ENCODE data around the gene MACROD2. TPM values are rescaled to one million over a fixed set of nuclear protein-coding genes. Genes with fewer than 3 reads are reported as not detected.

Gene MACROD2
- total RNA-seq, 1 donor from 2014 or later, result 2.5 TPM

- Mint-ChIP-seq H3K27me3 (ENCODE audit: unreplicated experiment) (peaks cover 2% of the 10 kb centered on the region), H3K9me3 (ENCODE audit: unreplicated experiment) (peaks cover 4% of the 10 kb centered on the region), H3K4me1 (ENCODE audit: unreplicated experiment) (peaks cover 2% of the 10 kb centered on the region), H3K36me3 (ENCODE audit: unreplicated experiment) (no peaks in the 10 kb centered on the region), H3K4me3 (ENCODE audit: unreplicated experiment) (no peak overlapping the region), H3K27ac (ENCODE audit: unreplicated experiment) (no peak overlapping the region)
- TF ChIP-seq CTCF (IDR thresholded peaks at IDR 0.05), result no peak
- no peak for DNase-seq (ENCODE audit: extremely low spot score, unreplicated experiment)
Observed at GRCh38 chr20:14963262-14963663, 967.9 kb downstream of the MACROD2 start.

- H3K27ac Mint-ChIP-seq (ENCODE audit: unreplicated experiment), result no peak overlapping the region
- no peaks in the 10 kb centered on the region for H3K36me3 Mint-ChIP-seq (ENCODE audit: unreplicated experiment)
- H3K27me3 Mint-ChIP-seq (ENCODE audit: unreplicated experiment), result no peaks in the 10 kb centered on the region
- peaks cover under 1% of the 10 kb centered on the region for H3K9me3 Mint-ChIP-seq (ENCODE audit: unreplicated experiment)
- no peak overlapping the region for H3K4me3 Mint-ChIP-seq (ENCODE audit: unreplicated experiment)
- DNase-seq (ENCODE audit: extremely low spot score, unreplicated experiment), result no peak
- no peak for TF ChIP-seq CTCF (IDR thresholded peaks at IDR 0.05)
- peaks cover 2% of the 10 kb centered on the region for H3K4me1 Mint-ChIP-seq (ENCODE audit: unreplicated experiment)
Observed at GRCh38 chr20:14966203-14966602, 970.9 kb downstream of the MACROD2 start.

GRCh38 chr20:14966808-14967207 lies 971.5 kb downstream of the MACROD2 start:
- Mint-ChIP-seq H3K4me1 (ENCODE audit: unreplicated experiment) (peaks cover 2% of the 10 kb centered on the region), H3K27me3 (ENCODE audit: unreplicated experiment) (no peaks in the 10 kb centered on the region), H3K36me3 (ENCODE audit: unreplicated experiment) (no peaks in the 10 kb centered on the region), H3K27ac (ENCODE audit: unreplicated experiment) (no peak overlapping the region), H3K9me3 (ENCODE audit: unreplicated experiment) (peaks cover 4% of the 10 kb centered on the region), H3K4me3 (ENCODE audit: unreplicated experiment) (no peak overlapping the region)
- DNase-seq (ENCODE audit: extremely low spot score, unreplicated experiment), result no peak
- no peak for TF ChIP-seq CTCF (IDR thresholded peaks at IDR 0.05)

GRCh38 chr20:14972256-14972655 lies 976.9 kb downstream of the MACROD2 start:
- no peaks in the 10 kb centered on the region for H3K4me1 Mint-ChIP-seq (ENCODE audit: unreplicated experiment)
- no peak for DNase-seq (ENCODE audit: extremely low spot score, unreplicated experiment)

GRCh38 chr20:14972690-14973089 lies 977.4 kb downstream of the MACROD2 start:
- Mint-ChIP-seq H3K27ac (ENCODE audit: unreplicated experiment) (no peak overlapping the region), H3K4me3 (ENCODE audit: unreplicated experiment) (no peak overlapping the region), H3K36me3 (ENCODE audit: unreplicated experiment) (no peaks in the 10 kb centered on the region), H3K27me3 (ENCODE audit: unreplicated experiment) (no peaks in the 10 kb centered on the region), H3K4me1 (ENCODE audit: unreplicated experiment) (no peaks in the 10 kb centered on the region), H3K9me3 (ENCODE audit: unreplicated experiment) (peaks cover 4% of the 10 kb centered on the region)
- no peak for TF ChIP-seq CTCF (IDR thresholded peaks at IDR 0.05)
- DNase-seq (ENCODE audit: extremely low spot score, unreplicated experiment), result no peak

More at GRCh38 chr20:14972256-14972655, 976.9 kb downstream of the MACROD2 start:
- no peak for TF ChIP-seq CTCF (IDR thresholded peaks at IDR 0.05)
- Mint-ChIP-seq H3K9me3 (ENCODE audit: unreplicated experiment) (peaks cover 4% of the 10 kb centered on the region), H3K27ac (ENCODE audit: unreplicated experiment) (no peak overlapping the region), H3K36me3 (ENCODE audit: unreplicated experiment) (no peaks in the 10 kb centered on the region), H3K4me3 (ENCODE audit: unreplicated experiment) (no peak overlapping the region), H3K27me3 (ENCODE audit: unreplicated experiment) (no peaks in the 10 kb centered on the region)

Data from osteocyte (in vitro differentiated cells).